Peyer's patch (tissue), 4 donors: ENCODE measurements around the gene ZNF83.

Source experiments
- POLR2A ChIP-seq, 2 donors: fragments of 450-650 bp; IDR thresholded peaks; one replicate each; pipeline ENCODE4 v1.5.1; 2017; ENCODE audit warnings: antibody characterized with exemption in 2 of 2, mild to moderate bottlenecking in 2 of 2, moderate library complexity in 2 of 2
- TF ChIP-seq, protein P1 (sequence below), 6 experiments: fragments of 450-650 bp in 4 of 6; fragments of 200-600 bp in 2 of 6; sonication (generic) in 1 of 6; IDR thresholded peaks; one replicate each; pipeline ENCODE4 v1.5.1; 2017 to 2019; ENCODE audit warnings: antibody characterized with exemption in 6 of 6, mild to moderate bottlenecking in 3 of 6, moderate library complexity in 1 of 6

DNA sequence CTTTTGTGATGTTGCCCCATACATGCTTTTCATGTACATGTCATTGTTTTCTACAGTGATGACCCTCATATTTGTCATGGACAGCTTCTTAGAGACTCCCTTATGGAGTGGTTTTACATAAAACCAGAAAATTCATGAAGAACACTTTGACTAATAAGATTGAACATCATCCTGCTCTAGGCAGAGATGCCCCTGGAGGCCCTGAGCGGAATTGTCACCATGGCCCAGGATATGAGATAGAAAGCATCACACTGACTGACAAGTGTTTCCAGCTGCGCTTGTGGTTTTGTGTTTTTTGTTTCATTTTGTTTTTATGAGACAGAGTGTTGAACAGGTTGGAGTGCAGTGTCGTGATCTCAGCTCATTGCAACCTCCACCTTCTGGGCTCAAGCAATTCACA, 45.9 kb downstream of the ZNF83 start:
- TF ChIP-seq, protein P1, sequence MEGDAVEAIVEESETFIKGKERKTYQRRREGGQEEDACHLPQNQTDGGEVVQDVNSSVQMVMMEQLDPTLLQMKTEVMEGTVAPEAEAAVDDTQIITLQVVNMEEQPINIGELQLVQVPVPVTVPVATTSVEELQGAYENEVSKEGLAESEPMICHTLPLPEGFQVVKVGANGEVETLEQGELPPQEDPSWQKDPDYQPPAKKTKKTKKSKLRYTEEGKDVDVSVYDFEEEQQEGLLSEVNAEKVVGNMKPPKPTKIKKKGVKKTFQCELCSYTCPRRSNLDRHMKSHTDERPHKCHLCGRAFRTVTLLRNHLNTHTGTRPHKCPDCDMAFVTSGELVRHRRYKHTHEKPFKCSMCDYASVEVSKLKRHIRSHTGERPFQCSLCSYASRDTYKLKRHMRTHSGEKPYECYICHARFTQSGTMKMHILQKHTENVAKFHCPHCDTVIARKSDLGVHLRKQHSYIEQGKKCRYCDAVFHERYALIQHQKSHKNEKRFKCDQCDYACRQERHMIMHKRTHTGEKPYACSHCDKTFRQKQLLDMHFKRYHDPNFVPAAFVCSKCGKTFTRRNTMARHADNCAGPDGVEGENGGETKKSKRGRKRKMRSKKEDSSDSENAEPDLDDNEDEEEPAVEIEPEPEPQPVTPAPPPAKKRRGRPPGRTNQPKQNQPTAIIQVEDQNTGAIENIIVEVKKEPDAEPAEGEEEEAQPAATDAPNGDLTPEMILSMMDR (IDR thresholded peaks at IDR 0.05), result no peak
- no peak for TF ChIP-seq POLR2A (IDR thresholded peaks at IDR 0.05)
